Measurements from ENCODE around the gene METTL9.

DNA sequence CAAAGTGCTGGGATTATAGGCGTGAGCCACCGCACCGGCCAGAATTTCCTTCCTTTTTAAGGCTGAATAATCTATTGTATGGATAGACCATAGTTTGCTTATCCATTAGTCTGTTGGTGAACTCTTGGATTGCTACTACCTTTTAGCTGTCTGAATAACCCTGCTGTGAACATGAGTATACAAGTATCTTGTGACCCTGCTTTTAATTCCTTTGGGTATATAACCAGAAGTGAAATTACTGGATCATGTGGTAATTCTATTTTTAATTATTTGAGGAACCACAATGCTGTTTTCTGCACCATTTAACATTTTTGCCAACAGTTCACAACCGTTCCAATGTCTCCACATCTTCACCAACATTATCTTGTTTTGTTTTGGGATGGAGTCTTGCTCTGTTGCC lies 59.7 kb downstream of the METTL9 start:
- TF ChIP-seq, protein P1, sequence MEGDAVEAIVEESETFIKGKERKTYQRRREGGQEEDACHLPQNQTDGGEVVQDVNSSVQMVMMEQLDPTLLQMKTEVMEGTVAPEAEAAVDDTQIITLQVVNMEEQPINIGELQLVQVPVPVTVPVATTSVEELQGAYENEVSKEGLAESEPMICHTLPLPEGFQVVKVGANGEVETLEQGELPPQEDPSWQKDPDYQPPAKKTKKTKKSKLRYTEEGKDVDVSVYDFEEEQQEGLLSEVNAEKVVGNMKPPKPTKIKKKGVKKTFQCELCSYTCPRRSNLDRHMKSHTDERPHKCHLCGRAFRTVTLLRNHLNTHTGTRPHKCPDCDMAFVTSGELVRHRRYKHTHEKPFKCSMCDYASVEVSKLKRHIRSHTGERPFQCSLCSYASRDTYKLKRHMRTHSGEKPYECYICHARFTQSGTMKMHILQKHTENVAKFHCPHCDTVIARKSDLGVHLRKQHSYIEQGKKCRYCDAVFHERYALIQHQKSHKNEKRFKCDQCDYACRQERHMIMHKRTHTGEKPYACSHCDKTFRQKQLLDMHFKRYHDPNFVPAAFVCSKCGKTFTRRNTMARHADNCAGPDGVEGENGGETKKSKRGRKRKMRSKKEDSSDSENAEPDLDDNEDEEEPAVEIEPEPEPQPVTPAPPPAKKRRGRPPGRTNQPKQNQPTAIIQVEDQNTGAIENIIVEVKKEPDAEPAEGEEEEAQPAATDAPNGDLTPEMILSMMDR (IDR thresholded peaks at IDR 0.05; ENCODE audit: low read depth, low read length, missing input control), result no peak
- TF ChIP-seq, protein P2, sequence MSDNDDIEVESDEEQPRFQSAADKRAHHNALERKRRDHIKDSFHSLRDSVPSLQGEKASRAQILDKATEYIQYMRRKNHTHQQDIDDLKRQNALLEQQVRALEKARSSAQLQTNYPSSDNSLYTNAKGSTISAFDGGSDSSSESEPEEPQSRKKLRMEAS (IDR thresholded peaks at IDR 0.05), result no peak
- no peak for TF ChIP-seq HNF4G (IDR thresholded peaks at IDR 0.05)
- no peak for TF ChIP-seq YY1 (IDR thresholded peaks at IDR 0.05)
- no peak for TF ChIP-seq JUND (IDR thresholded peaks at IDR 0.05)
- TF ChIP-seq RAD21 (IDR thresholded peaks at IDR 0.05), result no peak
- TF ChIP-seq EGR1 (IDR thresholded peaks at IDR 0.05; ENCODE audit: low read depth in 2 of 2), result no peak
- TF ChIP-seq TAF1 (conservative IDR thresholded peaks at IDR 0.05), result no peak
- TF ChIP-seq RXRA (IDR thresholded peaks at IDR 0.05), result no peak
- TF ChIP-seq GABPA (IDR thresholded peaks at IDR 0.05 in 1 of 2, conservative IDR thresholded peaks at IDR 0.05 in 1 of 2), result no peak
- no peak for TF ChIP-seq NR2F2 (IDR thresholded peaks at IDR 0.05)
- TF ChIP-seq REST (IDR thresholded peaks at IDR 0.05), result no peak
